Adrenal gland (tissue), 12 donors: Measurements from ENCODE around the gene HECW1. TPM values are rescaled to one million over a fixed set of nuclear protein-coding genes. Genes with fewer than 3 reads are reported as not detected.
"Not testable (repeated sequence)": the region's sequence is repeated elsewhere in the genome, so short reads cannot be mapped to it uniquely, and the experiment has no call there.

Experiments used
- DNase-seq, 7 donors: peaks; one replicate each; pipeline ENCODE4 v3.0.0-alpha.2; 2019 to 2020
- H3K27ac ChIP-seq, 5 donors: fragments of 200-600 bp; sonication (generic) in 4 of 5; 1 replicate in 3 of 5; 2 replicates in 2 of 5; pipeline versions ENCODE4 v1.5.1 to v1.8.0; 2016 to 2020; ENCODE audit warnings: mild to moderate bottlenecking in 1 of 5
- H3K27me3 ChIP-seq: fragments of 200-600 bp; 2 replicates; pipeline ENCODE4 v1.8.0; 2021
- H3K36me3 ChIP-seq, 2 donors: fragments of 200-600 bp; replicated peaks in 1 of 2; 1 replicate in 1 of 2; 2 replicates in 1 of 2; pipeline versions ENCODE4 v1.5.1 to v1.8.0; 2018 to 2022
- H3K4me1 ChIP-seq, 2 donors: fragments of 200-600 bp; replicated peaks in 1 of 2; 1 replicate in 1 of 2; 2 replicates in 1 of 2; pipeline versions ENCODE4 v1.5.1 to v1.8.0; 2018 to 2021
- H3K4me3 ChIP-seq, 4 donors: fragments of 200-600 bp; sonication (generic) in 3 of 4; one replicate each; pipeline ENCODE4 v1.5.1; 2016 to 2018
- H3K9me3 ChIP-seq, 3 donors: fragments of 200-600 bp; sonication (generic) in 1 of 3; replicated peaks in 1 of 3; 1 replicate in 2 of 3; 2 replicates in 1 of 3; pipeline versions ENCODE4 v1.5.1 to v1.8.0; 2016 to 2021
- POLR2A ChIP-seq, 2 donors: fragments of 450-650 bp; IDR thresholded peaks; one replicate each; pipeline ENCODE4 v1.6.1; 2017; ENCODE audit warnings: antibody characterized with exemption in 2 of 2, mild to moderate bottlenecking in 2 of 2, moderate library complexity in 1 of 2
- WGBS, 4 donors: extraction: QIAGEN DNeasy Blood & Tissue Kit in 2 of 4; methylation state at CpG; one replicate each; pipeline versions ENCODE4 v1.1.5 to v1.1.7; 2013 to 2017; 5-methylcytosine and 5-hydroxymethylcytosine counted together
- intact Hi-C, 2 donors: fragments of 100-400 bp; cut with DNase I; formaldehyde crosslinking; loops; one replicate each; pipeline versions ENCODE4 v1.14.1 to v1.15.0; 2022 to 2023
- polyA plus RNA-seq, 3 donors: library from polyadenylated mRNA; stranded (reverse); fragments of 200-250 nt in 2 of 3; fragments of 350-450 nt in 1 of 3; fragmentation: Illumina TruSeq in 1 of 3; extraction: RNeasy Lipid Tissue Mini Kit (QIAGEN cat#74804) in 1 of 3; gene quantifications; one replicate each; pipeline ENCODE4 v1.2.3, GENCODE V29; 2013 to 2014
- total RNA-seq, 9 donors: library from RNA; depleted of rRNA in 4 of 9; stranded (reverse); fragments of >200 nt in 4 of 9; fragments of 120-200 nt in 1 of 9; fragmentation: NEBNext Ultra II Directional in 1 of 9; extraction: Animal tissue kit (Norgen Biotek cat#: 25700) in 1 of 9; gene quantifications; one replicate each; pipeline versions ENCODE4 v1.1.0 to v1.2.4, GENCODE V29; 2013 to 2023
- TF ChIP-seq, protein P1 (sequence below), 6 experiments: fragments of 450-650 bp in 4 of 6; fragments of 200-600 bp in 2 of 6; sonication (generic) in 1 of 6; IDR thresholded peaks; 1 replicate in 5 of 6; 2 replicates in 1 of 6; pipeline versions ENCODE4 v1.5.1 to v1.8.0; 2016 to 2021; ENCODE audit warnings: antibody characterized with exemption in 6 of 6, mild to moderate bottlenecking in 2 of 6, moderate library complexity in 1 of 6
- donor health status: healthy with polysubstance abuse.
- donor health status: Bipolar disorder and iron deficiency.
- donor health status: DM: yes; HTN: yes; CAD: no.
- donor health status: DM: no; HTN: no; CAD: no.
- donor health status: DM: no; HTN: no; CAD: no.
- donor health status: DM: yes; HTN: yes; CAD: no.

The HECW1 gene
- total and polyA plus RNA-seq, 12 donors: under 0.01 to 3.2 (median 0.06) TPM; not detected in 4

DNA sequence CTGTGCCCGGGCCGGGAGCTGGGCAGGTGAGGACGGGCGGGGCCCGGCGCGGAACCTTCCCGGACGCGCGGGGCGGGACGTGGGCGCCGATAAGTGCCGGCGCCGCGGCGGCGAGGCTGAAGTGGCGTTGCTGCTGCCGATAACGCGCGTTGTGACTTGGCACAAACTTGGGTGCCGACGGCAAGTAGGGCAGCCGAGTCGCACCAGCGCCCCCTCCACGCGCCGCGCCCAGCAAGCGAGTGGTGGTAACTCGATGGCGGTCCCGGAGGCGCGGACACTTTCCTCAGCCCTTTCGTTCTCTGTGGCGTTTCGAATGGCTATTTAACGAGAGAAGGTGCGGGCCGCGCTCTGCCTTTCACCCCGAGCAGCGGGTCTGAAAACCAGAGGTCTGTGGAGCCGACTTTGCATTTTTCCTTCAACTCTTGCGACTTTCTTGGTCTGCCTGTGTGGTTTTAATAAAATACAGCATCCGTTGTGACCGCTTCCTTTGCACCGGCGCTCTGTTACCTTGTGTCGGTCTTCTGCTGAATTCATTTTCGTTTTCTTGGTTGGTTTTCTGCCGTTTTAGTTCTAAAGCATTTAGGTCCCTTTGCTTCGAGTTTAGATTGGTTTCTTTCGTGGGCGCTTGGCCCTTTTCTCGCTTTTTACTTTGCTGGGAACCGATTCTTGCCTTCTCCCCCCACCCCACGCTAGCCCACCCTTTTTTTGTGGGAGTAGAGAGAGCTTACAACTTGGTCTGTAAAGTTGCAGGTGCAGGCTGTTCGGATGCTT lies 471.2 kb downstream of the HECW1 start:
- H3K4me3 ChIP-seq: peak overlapping the region; percentile 76 to 97 (median 85)
- H3K9me3 ChIP-seq: no peaks in the 10 kb centered on the region
- no peaks in the 10 kb centered on the region for H3K27me3 ChIP-seq
- peak; percentile 70 to 81 (median 78) for DNase-seq
- WGBS, 4 donors: 0 to 1% (median 1%) methylated on average over 28 to 66 of the region's 66 CpGs
- intact Hi-C loops: loop anchor here (2.0 to 5.0 kb wide), 3 partner anchors 115 to 254 kb away; no protein-coding TSS in a partner anchor
- TF ChIP-seq, protein P1, sequence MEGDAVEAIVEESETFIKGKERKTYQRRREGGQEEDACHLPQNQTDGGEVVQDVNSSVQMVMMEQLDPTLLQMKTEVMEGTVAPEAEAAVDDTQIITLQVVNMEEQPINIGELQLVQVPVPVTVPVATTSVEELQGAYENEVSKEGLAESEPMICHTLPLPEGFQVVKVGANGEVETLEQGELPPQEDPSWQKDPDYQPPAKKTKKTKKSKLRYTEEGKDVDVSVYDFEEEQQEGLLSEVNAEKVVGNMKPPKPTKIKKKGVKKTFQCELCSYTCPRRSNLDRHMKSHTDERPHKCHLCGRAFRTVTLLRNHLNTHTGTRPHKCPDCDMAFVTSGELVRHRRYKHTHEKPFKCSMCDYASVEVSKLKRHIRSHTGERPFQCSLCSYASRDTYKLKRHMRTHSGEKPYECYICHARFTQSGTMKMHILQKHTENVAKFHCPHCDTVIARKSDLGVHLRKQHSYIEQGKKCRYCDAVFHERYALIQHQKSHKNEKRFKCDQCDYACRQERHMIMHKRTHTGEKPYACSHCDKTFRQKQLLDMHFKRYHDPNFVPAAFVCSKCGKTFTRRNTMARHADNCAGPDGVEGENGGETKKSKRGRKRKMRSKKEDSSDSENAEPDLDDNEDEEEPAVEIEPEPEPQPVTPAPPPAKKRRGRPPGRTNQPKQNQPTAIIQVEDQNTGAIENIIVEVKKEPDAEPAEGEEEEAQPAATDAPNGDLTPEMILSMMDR (IDR thresholded peaks at IDR 0.05): no peak
- no peak for TF ChIP-seq POLR2A (IDR thresholded peaks at IDR 0.05)
- H3K27ac ChIP-seq: peak overlapping the region; percentile 59 to 96 (median 88)
- no peaks in the 10 kb centered on the region for H3K36me3 ChIP-seq
- H3K4me1 ChIP-seq: peaks cover 9 to 42% of the 10 kb centered on the region in 2 donors

DNA sequence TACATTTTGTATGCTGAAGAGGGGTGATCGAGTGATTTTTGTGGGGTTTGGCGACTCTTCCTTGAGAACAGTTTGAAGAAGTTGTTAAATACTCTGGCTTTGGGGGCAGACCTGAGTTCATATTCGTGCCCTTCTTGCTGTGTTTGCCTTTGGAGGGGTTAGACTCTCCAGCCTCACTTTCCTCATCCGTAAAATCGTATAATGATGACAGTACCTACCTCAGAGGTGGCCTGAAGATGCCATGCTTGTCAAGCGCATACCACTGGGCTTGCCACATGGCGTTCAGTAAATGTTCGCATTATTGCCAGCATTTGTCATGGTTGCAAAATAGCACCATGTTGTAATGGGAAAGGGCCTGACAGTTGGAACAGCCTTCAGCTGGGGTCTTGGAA lies 471.7 kb downstream of the HECW1 start:
- H3K27me3 ChIP-seq: no peaks in the 10 kb centered on the region
- peaks cover 9 to 42% of the 10 kb centered on the region in 2 donors for H3K4me1 ChIP-seq
- TF ChIP-seq POLR2A (IDR thresholded peaks at IDR 0.05): peak in 1 of 2 donors; percentile 6
- TF ChIP-seq, protein P1 (IDR thresholded peaks at IDR 0.05): no peak
- 8 to 14% (median 10%) methylated on average over 8 of the region's 8 CpGs for WGBS, 4 donors
- H3K36me3 ChIP-seq: no peaks in the 10 kb centered on the region
- peak overlapping the region; percentile 76 to 97 (median 85) for H3K4me3 ChIP-seq
- peak overlapping the region; percentile 59 to 96 (median 88) for H3K27ac ChIP-seq
- H3K9me3 ChIP-seq: no peaks in the 10 kb centered on the region
- intact Hi-C loops: loop anchor here in 1 of 2 donors (5.0 kb wide), 2 partner anchors 138 to 253 kb away; no protein-coding TSS in a partner anchor
- DNase-seq: peak in 6 of 7 donors; percentile 37 to 76 (median 58)

DNA sequence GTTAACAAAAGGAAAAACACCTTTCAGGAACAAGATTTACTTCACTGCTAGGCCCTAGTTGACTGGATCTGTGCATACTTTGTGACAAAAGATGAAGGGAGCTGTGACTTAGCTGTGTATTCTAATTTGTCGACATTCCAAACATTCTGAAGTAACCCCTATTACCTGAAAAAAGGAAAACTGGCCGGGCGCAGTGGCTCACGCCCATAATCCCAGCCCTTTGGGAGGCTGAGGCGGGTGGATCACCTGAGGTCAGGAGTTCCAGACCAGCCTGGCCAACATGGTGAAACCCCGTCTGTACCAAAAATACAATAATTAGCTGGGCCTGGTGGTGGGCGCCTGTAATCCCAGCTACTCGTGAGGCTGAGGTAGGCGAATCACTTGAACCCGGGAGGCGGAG lies 472.3 kb downstream of the HECW1 start:
- intact Hi-C loops: loop anchor here in 1 of 2 donors (5.0 kb wide), 2 partner anchors 138 to 253 kb away; no protein-coding TSS in a partner anchor
- not testable (repeated sequence) for H3K27me3 ChIP-seq, H3K36me3 ChIP-seq, DNase-seq, H3K9me3 ChIP-seq
- Histone ChIP-seq H3K4me1 (peaks cover 9 to 42% of the 10 kb centered on the region in 2 donors), H3K27ac (peak overlapping the region in 4 of 5 donors; percentile 59 to 96 (median 84)), H3K4me3 (peak overlapping the region in 2 of 4 donors; percentile 79 to 91)
- 79 to 91% (median 87%) methylated on average over 11 of the region's 11 CpGs for WGBS, 4 donors

DNA sequence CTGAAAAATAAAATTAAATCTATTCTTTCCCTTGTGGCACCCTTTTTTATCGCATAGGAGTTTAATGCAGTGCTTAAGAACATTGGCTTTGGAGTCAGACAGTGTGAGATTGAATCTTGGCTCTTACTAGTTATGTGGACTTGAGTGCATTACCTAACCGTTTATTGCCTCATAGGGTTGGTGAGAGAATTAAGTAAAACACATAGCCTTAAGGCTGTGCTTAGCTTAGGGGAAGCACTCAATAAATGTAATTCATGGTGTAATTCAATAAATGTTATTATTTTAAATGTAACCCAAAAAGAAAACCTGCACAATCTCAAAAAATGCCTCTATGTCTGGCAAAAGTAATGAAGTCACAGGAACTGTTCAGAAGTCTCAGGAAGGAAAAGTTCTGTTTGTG lies 473.1 kb downstream of the HECW1 start:
- TF ChIP-seq POLR2A (IDR thresholded peaks at IDR 0.05): no peak
- TF ChIP-seq, protein P1 (IDR thresholded peaks at IDR 0.05): no peak
- H3K9me3 ChIP-seq: no peaks in the 10 kb centered on the region
- intact Hi-C loops: no loop called here
- no peaks in the 10 kb centered on the region for H3K36me3 ChIP-seq
- peak overlapping the region in 1 of 5 donors; percentile 2 for H3K27ac ChIP-seq
- H3K27me3 ChIP-seq: no peaks in the 10 kb centered on the region
- 41 to 54% (median 48%) methylated on average over 2 of the region's 2 CpGs for WGBS, 4 donors
- no peak overlapping the region for H3K4me3 ChIP-seq
- peaks cover 9 to 42% of the 10 kb centered on the region in 2 donors for H3K4me1 ChIP-seq
- no peak for DNase-seq
